Psoas muscle (tissue), 8 donors: ENCODE data around the gene OR4F6. TPM values are rescaled to one million over a fixed set of nuclear protein-coding genes. Genes with fewer than 3 reads are reported as not detected.

Experiments used
- ATAC-seq, 4 donors: fragments of 200-7000 bp; cut with Tn5 transposase; one replicate each; pipeline ENCODE4 v1.9.1; 2020; ENCODE audit warnings: moderate library complexity in 3 of 4, mild to moderate bottlenecking in 2 of 4
- DNase-seq, 2 donors: peaks; one replicate each; pipeline ENCODE4 v3.0.0-alpha.2; 2020
- H3K27ac ChIP-seq: fragments of 200-600 bp; one replicate; pipeline ENCODE4 v1.8.0; 2022
- H3K27me3 ChIP-seq, 3 donors: fragments of 200-600 bp in 1 of 3; one replicate each; pipeline versions ENCODE4 v1.6.1 to v1.8.0; 2013 to 2022; ENCODE audit warnings: low read length in 2 of 3, mild to moderate bottlenecking in 2 of 3, moderate library complexity in 1 of 3; ENCODE audit not compliant: insufficient read depth in 3 of 3
- H3K36me3 ChIP-seq, 2 donors: fragments of 200-600 bp in 1 of 2; one replicate each; pipeline versions ENCODE4 v1.6.1 to v1.8.0; 2013 to 2022; ENCODE audit warnings: low read depth in 1 of 2, mild to moderate bottlenecking in 1 of 2, moderate library complexity in 1 of 2; ENCODE audit not compliant: insufficient read depth in 1 of 2
- H3K4me1 ChIP-seq: fragments of 200-600 bp; one replicate; pipeline ENCODE4 v1.8.0; 2022
- H3K4me3 ChIP-seq: fragments of 200-600 bp; one replicate; pipeline ENCODE4 v1.8.0; 2022; ENCODE audit warnings: mild to moderate bottlenecking
- H3K9me3 ChIP-seq: fragments of 200-600 bp; one replicate; pipeline ENCODE4 v1.8.0; 2022
- CTCF ChIP-seq: fragments of 200-600 bp; IDR thresholded peaks from one replicate; pipeline ENCODE4 v1.8.0; 2022; ENCODE audit warnings: antibody characterized with exemption
- WGBS, 3 donors: extraction: QIAGEN DNeasy Blood & Tissue Kit; methylation state at CpG; one replicate each; pipeline versions ENCODE4 v1.1.6 to v1.1.7; 2013; 5-methylcytosine and 5-hydroxymethylcytosine counted together
- intact Hi-C, 2 donors: fragments of 100-400 bp; cut with DNase I; formaldehyde crosslinking; loops; one replicate each; pipeline versions ENCODE4 v1.11.0 to v1.14.2; 2022
- polyA plus RNA-seq, 3 donors: library from polyadenylated mRNA; stranded (reverse); fragments of 200-250 nt; gene quantifications; one replicate each; pipeline ENCODE4 v1.2.3, GENCODE V29; 2013
- total RNA-seq, 4 donors: library from RNA; stranded (reverse); fragmentation: NEBNext Ultra II Directional in 2 of 4; extraction: Animal tissue kit (Norgen Biotek cat#: 25700) in 2 of 4; gene quantifications; one replicate each; pipeline versions ENCODE4 v1.2.1 to v1.2.4, GENCODE V29; 2021 to 2023
- donor health status: healthy with polysubstance abuse.
- donor health status: DM: no; HTN: no; CAD: no; lungs with moderate emphysema.
- donor health status: Bipolar disorder and iron deficiency.
- donor health status: healthy.
- donor health status: DM: yes; HTN: yes; CAD: no.
- donor health status: DM: no; HTN: no; CAD: no.
- donor health status: DM: no; HTN: no; CAD: no.
- donor health status: DM: yes; HTN: yes; CAD: no.

The OR4F6 gene
- total and polyA plus RNA-seq, 7 donors: not detected

- ATAC-seq: no peak
- no peak overlapping the region for H3K27ac ChIP-seq
- no peaks in the 10 kb centered on the region for H3K36me3 ChIP-seq
- no peaks in the 10 kb centered on the region for H3K4me1 ChIP-seq
- H3K27me3 ChIP-seq: peaks cover 0 to 4% (median 0%) of the 10 kb centered on the region in 3 donors
- intact Hi-C loops: no loop called here
- no peak for DNase-seq
- no peak for TF ChIP-seq CTCF
- 58 to 65% (median 62%) methylated on average over 10 of the region's 10 CpGs for WGBS, 3 donors
- H3K9me3 ChIP-seq: no peaks in the 10 kb centered on the region
- no peak overlapping the region for H3K4me3 ChIP-seq
Measured at GRCh38 chr15:101807345-101807945, 4.1 kb downstream of the OR4F6 start.

DNA sequence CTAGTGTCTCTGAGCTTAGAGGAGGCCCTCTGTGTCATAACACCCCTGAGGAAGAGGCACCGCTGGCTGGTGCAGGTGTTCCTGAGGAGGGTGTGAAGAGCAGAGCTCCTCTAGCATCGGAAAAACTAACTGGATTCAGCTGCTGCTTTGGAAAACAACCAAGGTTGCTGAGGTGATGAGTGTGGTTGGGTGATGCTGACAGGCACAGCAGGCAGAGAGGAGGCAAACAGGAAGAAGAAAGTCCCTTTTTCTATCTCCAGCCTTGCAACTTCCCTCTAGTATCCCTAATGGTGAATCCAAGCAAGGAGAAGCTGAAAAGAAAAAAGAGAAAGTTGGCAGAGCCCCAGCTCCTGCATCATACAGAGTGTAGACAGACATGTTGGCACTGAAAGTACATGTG, 4.9 kb downstream of the OR4F6 start:
- H3K4me3 ChIP-seq: no peak overlapping the region
- TF ChIP-seq CTCF: no peak
- H3K9me3 ChIP-seq: no peaks in the 10 kb centered on the region
- H3K4me1 ChIP-seq: no peaks in the 10 kb centered on the region
- WGBS, 3 donors: 39 to 40% (median 40%) methylated on average over 2 of the region's 2 CpGs
- DNase-seq (no peak), ATAC-seq (no peak)
- intact Hi-C loops: no loop called here
- no peaks in the 10 kb centered on the region for H3K36me3 ChIP-seq
- peaks cover 0 to under 1% (median 0%) of the 10 kb centered on the region in 3 donors for H3K27me3 ChIP-seq
- no peak overlapping the region for H3K27ac ChIP-seq

DNA sequence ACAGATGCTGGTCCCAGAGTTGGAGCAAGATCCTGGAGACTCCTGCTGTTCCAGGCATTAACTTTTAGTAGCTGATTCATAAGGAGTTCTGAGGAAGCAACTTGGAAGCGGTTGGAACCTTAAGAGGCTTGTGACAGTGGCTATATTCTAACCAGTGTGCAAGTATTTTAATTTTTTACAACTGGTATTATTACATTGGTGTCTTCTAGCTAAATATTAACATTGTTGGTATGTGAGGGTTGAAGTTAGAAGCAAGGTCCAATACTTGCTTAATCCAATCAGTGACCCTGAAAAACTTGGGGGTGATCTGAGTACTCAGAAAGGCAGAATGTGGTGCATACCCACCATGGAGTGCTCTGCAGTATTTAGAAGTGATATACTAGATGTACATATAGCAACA, 7.1 kb downstream of the OR4F6 start:
- no peaks in the 10 kb centered on the region for H3K9me3 ChIP-seq
- WGBS, 3 donors: 87 to 94% (median 94%) methylated on average over 1 of the region's 1 CpG
- TF ChIP-seq CTCF: no peak

DNA sequence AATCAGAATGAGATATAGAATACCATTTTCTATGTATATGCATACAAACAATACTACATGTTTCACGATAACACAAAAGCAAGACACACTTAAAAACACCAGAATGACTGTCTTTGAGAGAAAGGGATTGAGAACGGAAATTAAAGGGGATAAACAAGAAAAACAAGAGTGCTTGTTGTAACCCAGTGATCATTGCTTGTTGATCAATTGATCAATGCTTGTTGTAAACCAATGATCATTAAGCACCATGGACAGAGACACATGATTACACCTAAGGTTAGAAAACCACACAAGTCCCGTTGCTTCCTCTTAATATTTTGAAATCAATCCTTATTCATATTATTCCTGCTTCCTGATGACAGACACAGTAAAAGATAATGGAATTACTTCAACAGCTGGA, 7.6 kb downstream of the OR4F6 start:
- Histone ChIP-seq H3K9me3 (no peaks in the 10 kb centered on the region), H3K4me1 (no peaks in the 10 kb centered on the region), H3K36me3 (no peaks in the 10 kb centered on the region), H3K27ac (no peak overlapping the region), H3K4me3 (no peak overlapping the region), H3K27me3 (peaks cover 0 to under 1% (median 0%) of the 10 kb centered on the region in 3 donors)
- WGBS, 3 donors: 48 to 56% (median 51%) methylated on average over 3 of the region's 3 CpGs
- no peak for ATAC-seq
- intact Hi-C loops: no loop called here
- TF ChIP-seq CTCF: no peak
- no peak for DNase-seq

More for the DNA sequence above, 7.1 kb downstream of the OR4F6 start:
- Histone ChIP-seq H3K4me3 (no peak overlapping the region), H3K27me3 (no peaks in the 10 kb centered on the region), H3K27ac (no peak overlapping the region), H3K36me3 (no peaks in the 10 kb centered on the region), H3K4me1 (no peaks in the 10 kb centered on the region)
- intact Hi-C loops: no loop called here
- ATAC-seq (no peak), DNase-seq (no peak)

DNA sequence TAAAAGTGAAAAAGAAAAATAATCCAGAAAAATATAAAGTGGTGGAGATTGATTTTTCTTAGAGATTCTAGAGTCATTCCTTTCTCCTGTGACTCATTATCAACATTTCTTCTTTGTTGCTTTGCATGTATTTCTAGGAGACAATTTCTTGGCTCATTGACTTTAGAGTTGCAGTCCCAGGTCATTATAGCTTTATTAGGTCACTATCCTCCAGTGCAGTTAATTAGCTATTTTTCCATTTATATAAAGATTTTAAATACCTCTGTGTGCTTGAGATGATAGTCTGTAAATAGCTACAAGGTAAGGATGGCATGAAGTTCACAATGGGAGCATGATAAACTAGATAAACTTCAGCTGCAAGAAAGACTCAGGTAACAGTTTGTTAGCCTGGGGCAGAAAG, 8.6 kb downstream of the OR4F6 start, which contains the start of gene OR4F15:
TSS of gene OR4F15 (plus strand) at position 301 of the 400 bp plus-strand sequence. CDS start 5,985 bp downstream, outside the sequence.
- intact Hi-C loops: no loop called here
- DNase-seq: no peak
- Histone ChIP-seq H3K4me1 (no peaks in the 10 kb centered on the region), H3K27me3 (peaks cover 0 to 5% (median 0%) of the 10 kb centered on the region in 3 donors), H3K27ac (no peak within 1 kb of the TSS), H3K4me3 (no peak within 1 kb of the TSS), H3K36me3 (no peaks in the 10 kb centered on the region), H3K9me3 (no peaks in the 10 kb centered on the region)
- TF ChIP-seq CTCF: no peak
- ATAC-seq: no peak
